Spleen (tissue), 7 donors: ENCODE results near the gene GMEB2.

Experiments
- CTCF ChIP-seq, 11 experiments: fragments of 200-600 bp in 7 of 11; fragments of 450-650 bp in 4 of 11; sonication (generic) in 4 of 11; IDR thresholded peaks in 8 of 11; conservative IDR thresholded peaks in 3 of 11; 1 replicate in 7 of 11; 2 replicates in 4 of 11; pipeline versions ENCODE4 v1.4.0 to v1.8.0; 2016 to 2021; ENCODE audit warnings: antibody characterized with exemption in 11 of 11, inconsistent platforms in 4 of 11, mild to moderate bottlenecking in 1 of 11
- POLR2A ChIP-seq, 3 donors: fragments of 450-650 bp; IDR thresholded peaks; one replicate each; pipeline ENCODE4 v1.5.1; 2017; ENCODE audit warnings: antibody characterized with exemption in 3 of 3, mild to moderate bottlenecking in 1 of 3
- donor health status: DM: no; HTN: no; CAD: no; lungs with moderate emphysema.
- donor health status: DM: no; HTN: no; CAD: no.
- donor health status: DM: no; HTN: no; CAD: no.

- TF ChIP-seq CTCF (IDR thresholded peaks at IDR 0.05 in 8 of 11, conservative IDR thresholded peaks at IDR 0.05 in 3 of 11) (no peak), POLR2A (IDR thresholded peaks at IDR 0.05) (no peak)
Measured at GRCh38 chr20:63664861-63665594, 38.1 kb upstream of the GMEB2 start.
